Ishikawa (cell line): Measurements from ENCODE around the gene KNDC1.

ENCODE experiments used
- EGR1 ChIP-seq: IDR thresholded peaks from 2 replicates; pipeline ENCODE4 v1.6.1; 2012
- REST ChIP-seq: IDR thresholded peaks from 2 replicates; pipeline ENCODE4 v1.6.1; 2012; ENCODE audit warnings: low read depth, mild to moderate bottlenecking
- YY1 ChIP-seq: IDR thresholded peaks from 2 replicates; pipeline ENCODE4 v1.6.1; 2012; ENCODE audit warnings: low read depth

DNA sequence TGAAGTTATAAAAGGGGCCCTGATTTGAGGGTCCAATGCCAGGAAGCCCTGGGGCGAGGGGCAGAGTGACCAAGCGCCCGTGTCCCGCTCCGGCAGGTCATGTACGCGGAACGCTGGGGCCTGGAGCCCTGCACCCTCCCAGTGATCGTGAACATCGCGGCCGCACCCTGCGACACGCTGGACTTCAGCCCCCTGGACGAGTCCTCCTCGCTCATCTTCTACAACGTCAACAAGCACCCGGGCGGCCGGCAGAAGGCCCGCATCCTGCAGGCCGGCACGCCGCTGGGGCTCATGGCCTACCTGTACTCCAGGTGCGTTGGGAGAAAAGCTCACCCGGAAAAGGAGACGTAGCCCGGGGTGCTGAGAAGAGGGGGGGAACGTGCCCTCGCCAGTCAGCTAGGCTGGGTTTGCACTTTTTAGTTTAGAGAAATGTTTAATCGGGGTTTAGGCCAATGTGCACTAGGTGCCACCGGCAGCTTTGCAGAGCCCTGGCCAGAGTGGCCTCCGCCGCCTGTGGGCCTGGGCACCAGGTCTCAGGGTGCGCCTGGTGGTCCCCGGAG lies 47.1 kb downstream of the KNDC1 start:
- TF ChIP-seq EGR1: no peak
- TF ChIP-seq YY1: no peak
- no peak for TF ChIP-seq REST
